Left ventricle myocardium inferior (tissue), 1 donor: Measurements from ENCODE around the gene GP2. TPM values are rescaled to one million over a fixed set of nuclear protein-coding genes. Genes with fewer than 3 reads are reported as not detected.

Experiments
- DNase-seq: peaks from one replicate; pipeline ENCODE4 v3.0.0-alpha.2; 2020
- H3K27ac ChIP-seq: fragments of 200-600 bp; replicated peaks from 2 replicates; pipeline ENCODE4 v1.8.0; 2021
- H3K27me3 ChIP-seq: fragments of 200-600 bp; 2 replicates; pipeline ENCODE4 v1.8.0; 2021; ENCODE audit warnings: low read depth
- H3K36me3 ChIP-seq: fragments of 200-600 bp; 2 replicates; pipeline ENCODE4 v1.8.0; 2021
- H3K4me1 ChIP-seq: fragments of 200-600 bp; 2 replicates; pipeline ENCODE4 v1.8.0; 2021
- H3K4me3 ChIP-seq: fragments of 200-600 bp; 2 replicates; pipeline ENCODE4 v1.8.0; 2021; ENCODE audit warnings: mild to moderate bottlenecking, moderate library complexity
- H3K9me3 ChIP-seq: fragments of 200-600 bp; replicated peaks from 2 replicates; pipeline ENCODE4 v1.8.0; 2021
- intact Hi-C: fragments of 100-400 bp; cut with micrococcal nuclease; formaldehyde crosslinking; loops from one replicate; pipeline ENCODE4 v1.11.0; 2022
- total RNA-seq: library from RNA; stranded (reverse); fragmentation: NEBNext Ultra II Directional; extraction: Animal tissue kit (Norgen Biotek cat#: 25700); gene quantifications from one replicate; pipeline ENCODE4 v1.2.1, GENCODE V29; 2021
- TF ChIP-seq, protein P1 (sequence below): fragments of 200-600 bp; IDR thresholded peaks from 2 replicates; pipeline ENCODE4 v1.8.0; 2021; ENCODE audit warnings: antibody characterized with exemption, mild to moderate bottlenecking, borderline replicate concordance
- donor health status: DM: no; HTN: yes; CAD: no; lungs with severe emphysema.

The GP2 gene
- total RNA-seq, 1 donor from 2014 or later: not detected

DNA sequence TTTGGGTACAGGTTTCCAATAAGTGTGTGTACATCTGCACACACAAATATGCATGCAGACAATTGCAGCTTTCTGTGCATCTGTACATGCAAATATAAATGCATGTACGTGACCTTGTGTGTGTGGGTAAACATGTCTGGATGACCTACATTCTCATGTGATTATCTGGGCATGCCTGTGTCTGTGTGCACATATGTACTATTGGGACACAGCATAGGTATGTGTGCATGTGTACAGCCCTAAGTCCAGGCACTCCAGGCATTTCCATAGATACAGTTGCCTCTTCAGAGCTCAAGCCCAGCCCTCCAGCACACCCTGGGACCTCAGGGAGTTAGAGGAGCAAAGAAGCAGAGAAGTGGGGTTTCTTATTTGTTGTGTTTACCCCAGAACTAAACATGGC lies 7.1 kb upstream of the GP2 start:
- no peaks in the 10 kb centered on the region for H3K9me3 ChIP-seq
- H3K36me3 ChIP-seq: no peaks in the 10 kb centered on the region
- TF ChIP-seq, protein P1, sequence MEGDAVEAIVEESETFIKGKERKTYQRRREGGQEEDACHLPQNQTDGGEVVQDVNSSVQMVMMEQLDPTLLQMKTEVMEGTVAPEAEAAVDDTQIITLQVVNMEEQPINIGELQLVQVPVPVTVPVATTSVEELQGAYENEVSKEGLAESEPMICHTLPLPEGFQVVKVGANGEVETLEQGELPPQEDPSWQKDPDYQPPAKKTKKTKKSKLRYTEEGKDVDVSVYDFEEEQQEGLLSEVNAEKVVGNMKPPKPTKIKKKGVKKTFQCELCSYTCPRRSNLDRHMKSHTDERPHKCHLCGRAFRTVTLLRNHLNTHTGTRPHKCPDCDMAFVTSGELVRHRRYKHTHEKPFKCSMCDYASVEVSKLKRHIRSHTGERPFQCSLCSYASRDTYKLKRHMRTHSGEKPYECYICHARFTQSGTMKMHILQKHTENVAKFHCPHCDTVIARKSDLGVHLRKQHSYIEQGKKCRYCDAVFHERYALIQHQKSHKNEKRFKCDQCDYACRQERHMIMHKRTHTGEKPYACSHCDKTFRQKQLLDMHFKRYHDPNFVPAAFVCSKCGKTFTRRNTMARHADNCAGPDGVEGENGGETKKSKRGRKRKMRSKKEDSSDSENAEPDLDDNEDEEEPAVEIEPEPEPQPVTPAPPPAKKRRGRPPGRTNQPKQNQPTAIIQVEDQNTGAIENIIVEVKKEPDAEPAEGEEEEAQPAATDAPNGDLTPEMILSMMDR: no peak
- H3K27ac ChIP-seq: no peak overlapping the region
- DNase-seq: no peak
- H3K4me3 ChIP-seq: no peak overlapping the region
- intact Hi-C loops: no loop called here
- peaks cover 72% of the 10 kb centered on the region for H3K27me3 ChIP-seq
- no peaks in the 10 kb centered on the region for H3K4me1 ChIP-seq

DNA sequence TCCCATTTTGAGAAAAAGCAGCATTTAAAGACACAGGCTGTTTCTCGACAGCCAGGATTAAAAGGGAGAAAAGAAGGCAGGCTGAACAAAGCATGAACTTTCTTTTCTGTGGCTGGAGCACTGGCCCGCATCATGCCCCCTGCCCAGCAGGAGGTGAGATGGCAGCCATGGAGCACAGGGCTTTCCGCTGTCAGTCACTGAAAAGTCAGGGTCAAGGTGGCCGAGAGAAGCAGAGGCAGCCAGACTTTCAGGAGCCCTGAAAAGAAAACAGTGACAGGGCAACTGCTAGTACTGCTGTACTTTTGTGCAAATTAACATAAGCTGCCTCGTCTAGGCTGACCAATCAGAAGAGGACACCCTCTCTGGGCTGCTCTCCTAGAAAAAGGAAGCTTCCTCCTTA lies 5.8 kb upstream of the GP2 start:
- Histone ChIP-seq H3K36me3 (no peaks in the 10 kb centered on the region), H3K9me3 (no peaks in the 10 kb centered on the region), H3K27me3 (peaks cover 59% of the 10 kb centered on the region), H3K4me1 (no peaks in the 10 kb centered on the region), H3K4me3 (no peak overlapping the region), H3K27ac (no peak overlapping the region)
- DNase-seq: no peak
- intact Hi-C loops: no loop called here
- TF ChIP-seq, protein P1: no peak

DNA sequence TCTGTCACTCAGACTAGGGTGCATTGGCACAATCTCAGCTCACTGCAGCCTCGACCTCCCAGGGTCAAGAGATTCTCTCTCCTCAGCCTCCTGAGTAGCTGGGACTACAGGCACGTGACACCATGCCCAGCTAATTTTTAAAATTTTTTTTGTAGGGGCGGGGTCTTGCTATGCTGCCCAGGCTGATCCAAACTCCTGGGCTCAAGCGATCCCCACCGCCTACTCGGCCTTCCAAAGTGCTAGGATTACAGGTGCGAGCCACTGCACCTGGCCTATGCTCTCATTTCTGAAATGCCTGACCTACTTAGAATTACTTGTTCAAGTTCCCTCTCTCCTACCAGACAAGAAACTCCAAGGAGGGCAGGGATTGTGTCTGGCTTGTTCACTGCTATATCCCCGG lies 5.1 kb upstream of the GP2 start:
- TF ChIP-seq, protein P1: no peak
- no peaks in the 10 kb centered on the region for H3K9me3 ChIP-seq
- H3K4me1 ChIP-seq: no peaks in the 10 kb centered on the region
- H3K27me3 ChIP-seq: peaks cover 52% of the 10 kb centered on the region
- H3K4me3 ChIP-seq: no peak overlapping the region
- no peak for DNase-seq
- intact Hi-C loops: no loop called here
- no peaks in the 10 kb centered on the region for H3K36me3 ChIP-seq
- no peak overlapping the region for H3K27ac ChIP-seq

DNA sequence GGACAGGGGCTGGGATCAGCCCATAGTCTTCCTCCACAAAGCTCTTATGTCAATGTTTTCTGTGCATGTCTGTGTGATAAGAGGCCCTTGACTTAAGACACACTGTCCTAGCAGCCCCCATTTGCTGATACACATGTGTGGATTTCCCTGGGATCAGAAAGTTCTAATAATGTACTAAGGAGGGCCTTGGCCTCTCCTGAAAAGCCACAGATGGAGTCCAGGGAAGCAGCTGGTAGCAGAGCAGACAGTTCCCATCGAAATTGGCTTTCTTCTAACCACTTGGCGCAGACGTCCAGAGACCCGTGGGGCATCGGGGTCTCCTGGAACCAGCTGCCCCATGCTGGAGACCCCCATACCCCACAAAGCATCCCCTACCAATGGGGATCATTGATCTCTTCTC lies 4.3 kb upstream of the GP2 start:
- Histone ChIP-seq H3K4me1 (no peaks in the 10 kb centered on the region), H3K4me3 (no peak overlapping the region), H3K36me3 (no peaks in the 10 kb centered on the region), H3K9me3 (no peaks in the 10 kb centered on the region), H3K27ac (no peak overlapping the region), H3K27me3 (peaks cover 51% of the 10 kb centered on the region)
- no peak for DNase-seq
- TF ChIP-seq, protein P1: no peak
- intact Hi-C loops: no loop called here

DNA sequence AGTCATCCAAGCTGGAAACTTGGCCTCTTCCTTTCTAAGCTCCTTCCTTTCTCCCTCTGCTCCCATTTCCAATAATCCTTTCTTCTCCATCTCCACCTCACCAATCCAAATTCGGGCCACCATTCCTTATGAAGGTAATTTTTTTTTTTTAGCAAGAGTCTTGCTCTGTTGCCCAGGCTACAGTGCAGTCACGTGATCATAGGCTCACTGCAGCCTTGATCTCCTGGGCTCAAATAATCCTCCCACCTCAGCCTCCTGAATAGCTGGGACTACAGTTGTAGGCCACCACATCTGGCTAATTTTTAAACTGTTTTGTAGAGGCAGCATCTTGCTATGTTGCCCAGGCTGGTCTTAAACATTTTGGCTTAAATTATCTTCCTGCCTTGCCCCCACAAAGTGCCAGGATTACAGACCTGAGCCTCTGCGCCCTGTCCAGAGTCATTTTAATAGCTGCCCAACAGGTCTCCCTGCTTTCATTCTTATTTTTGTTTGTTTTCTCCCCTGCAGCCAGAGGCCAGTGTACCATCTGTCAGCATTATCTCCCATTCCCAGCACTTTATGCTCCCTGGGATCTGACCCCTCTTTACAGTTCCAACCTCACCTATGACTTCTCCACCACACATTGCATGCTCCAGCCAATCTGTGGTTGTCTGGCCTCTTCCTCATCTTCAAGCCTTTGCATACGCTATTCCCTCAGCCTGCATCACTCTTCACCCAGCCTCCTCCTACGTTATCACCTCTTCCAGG lies 2.3 kb upstream of the GP2 start:
- H3K36me3 ChIP-seq: no peaks in the 10 kb centered on the region
- intact Hi-C loops: no loop called here
- DNase-seq: no peak
- TF ChIP-seq, protein P1: no peak
- H3K4me1 ChIP-seq: no peaks in the 10 kb centered on the region
- H3K27me3 ChIP-seq: peaks cover 46% of the 10 kb centered on the region
- H3K27ac ChIP-seq: no peak overlapping the region
- H3K9me3 ChIP-seq: no peaks in the 10 kb centered on the region
- no peak overlapping the region for H3K4me3 ChIP-seq
